Lower leg skin (tissue), 4 donors: ENCODE results near the gene SYPL1. TPM values are rescaled to one million over a fixed set of nuclear protein-coding genes. Genes with fewer than 3 reads are reported as not detected.

Source experiments
- DNase-seq, 2 donors: peaks; one replicate each; pipeline ENCODE4 v3.0.0-alpha.2; 2019; ENCODE audit warnings: low spot score in 2 of 2
- H3K4me3 ChIP-seq: fragments of 200-600 bp; sonication (generic); 2 replicates; pipeline ENCODE4 v1.5.1; 2017; ENCODE audit warnings: mild to moderate bottlenecking, low read depth; ENCODE audit not compliant: poor library complexity, severe bottlenecking
- POLR2A ChIP-seq, 2 donors: fragments of 450-650 bp; IDR thresholded peaks; one replicate each; pipeline ENCODE4 v1.6.1; 2016 to 2017; ENCODE audit warnings: antibody characterized with exemption in 2 of 2, mild to moderate bottlenecking in 1 of 2, moderate library complexity in 1 of 2
- WGBS, 2 donors: methylation state at CpG; one replicate each; pipeline ENCODE4 v1.1.5; 2018; 5-methylcytosine and 5-hydroxymethylcytosine counted together
- intact Hi-C: fragments of 100-400 bp; cut with DNase I; formaldehyde crosslinking; loops from one replicate; pipeline ENCODE4 v1.15.0; 2023; ENCODE audit warnings: low total_unique reads
- total RNA-seq, 4 donors: library from RNA; depleted of rRNA; stranded (reverse); fragments of >200 nt; gene quantifications; one replicate each; pipeline ENCODE4 v1.1.0, GENCODE V29; 2016
- TF ChIP-seq, protein P1 (sequence below), 3 donors: fragments of 450-650 bp; IDR thresholded peaks; one replicate each; pipeline ENCODE4 v1.5.1; 2016; ENCODE audit warnings: antibody characterized with exemption in 3 of 3, mild to moderate bottlenecking in 3 of 3, moderate library complexity in 2 of 3

Gene SYPL1
- total RNA-seq, 4 donors from 2014 or later = 77.7 to 96.7 (median 89.6) TPM

DNA sequence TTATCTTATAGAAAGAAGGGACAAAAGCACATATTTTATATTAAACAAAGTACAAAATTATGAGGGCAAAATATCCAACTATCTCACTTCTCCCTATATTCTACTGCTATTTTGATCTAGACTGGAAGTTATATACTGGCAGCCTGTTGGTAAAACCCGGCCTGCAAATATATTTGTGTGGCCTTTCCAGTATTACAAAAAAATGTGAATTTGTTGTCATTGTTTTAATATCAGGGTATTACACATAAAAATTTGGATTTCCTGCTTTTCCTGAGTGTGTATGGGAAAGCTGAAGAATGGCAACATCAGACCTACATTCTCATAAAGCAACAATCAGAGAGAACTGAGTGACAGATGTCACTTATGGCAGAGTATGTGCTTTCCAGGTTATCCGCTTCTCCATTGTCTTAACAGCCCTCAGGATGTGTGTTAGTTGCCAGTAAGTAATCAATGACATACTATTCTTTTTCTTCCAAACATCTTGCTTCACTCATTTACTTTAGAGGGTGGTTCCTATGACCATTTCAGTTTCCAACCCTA, 7.3 kb downstream of the SYPL1 start:
- intact Hi-C loops = no loop called here
- WGBS, 2 donors = 52 to 57% methylated on average over 2 of the region's 2 CpGs
- H3K4me3 ChIP-seq = no peak overlapping the region

DNA sequence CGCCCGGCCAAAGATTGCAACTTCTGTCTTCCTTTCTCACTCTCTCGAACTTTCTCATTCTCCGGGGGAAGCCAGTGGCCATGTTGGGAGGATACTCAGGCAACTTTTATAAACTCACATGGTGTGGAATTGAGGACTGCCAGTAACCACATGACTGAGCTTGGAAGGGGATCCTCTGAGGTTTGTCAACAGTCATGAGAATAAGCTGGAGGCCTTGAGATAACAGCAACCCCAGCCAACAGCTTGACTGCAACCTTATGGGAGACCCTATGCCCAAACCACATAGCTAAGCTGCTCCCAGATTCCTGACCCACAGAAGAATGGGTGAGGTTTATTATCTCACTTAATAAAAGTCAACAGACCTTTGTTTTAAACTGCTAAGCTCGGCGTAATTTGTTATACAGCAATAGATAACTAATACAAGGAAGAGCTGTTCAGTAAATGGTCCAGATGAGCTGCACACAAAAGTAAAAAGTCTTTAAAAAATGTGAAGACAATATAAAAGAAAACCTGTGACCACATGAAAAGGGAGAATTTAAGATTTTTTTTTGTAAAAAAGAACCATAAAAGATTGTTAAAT, 9.6 kb downstream of the SYPL1 start:
- TF ChIP-seq, protein P1, sequence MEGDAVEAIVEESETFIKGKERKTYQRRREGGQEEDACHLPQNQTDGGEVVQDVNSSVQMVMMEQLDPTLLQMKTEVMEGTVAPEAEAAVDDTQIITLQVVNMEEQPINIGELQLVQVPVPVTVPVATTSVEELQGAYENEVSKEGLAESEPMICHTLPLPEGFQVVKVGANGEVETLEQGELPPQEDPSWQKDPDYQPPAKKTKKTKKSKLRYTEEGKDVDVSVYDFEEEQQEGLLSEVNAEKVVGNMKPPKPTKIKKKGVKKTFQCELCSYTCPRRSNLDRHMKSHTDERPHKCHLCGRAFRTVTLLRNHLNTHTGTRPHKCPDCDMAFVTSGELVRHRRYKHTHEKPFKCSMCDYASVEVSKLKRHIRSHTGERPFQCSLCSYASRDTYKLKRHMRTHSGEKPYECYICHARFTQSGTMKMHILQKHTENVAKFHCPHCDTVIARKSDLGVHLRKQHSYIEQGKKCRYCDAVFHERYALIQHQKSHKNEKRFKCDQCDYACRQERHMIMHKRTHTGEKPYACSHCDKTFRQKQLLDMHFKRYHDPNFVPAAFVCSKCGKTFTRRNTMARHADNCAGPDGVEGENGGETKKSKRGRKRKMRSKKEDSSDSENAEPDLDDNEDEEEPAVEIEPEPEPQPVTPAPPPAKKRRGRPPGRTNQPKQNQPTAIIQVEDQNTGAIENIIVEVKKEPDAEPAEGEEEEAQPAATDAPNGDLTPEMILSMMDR (IDR thresholded peaks at IDR 0.05) = no peak
- TF ChIP-seq POLR2A (IDR thresholded peaks at IDR 0.05) = no peak
- no peak overlapping the region for H3K4me3 ChIP-seq
- WGBS, 2 donors = 89 to 94% methylated on average over 6 of the region's 6 CpGs
- no peak for DNase-seq
- intact Hi-C loops = no loop called here

More for the DNA sequence above, 7.3 kb downstream of the SYPL1 start:
- TF ChIP-seq POLR2A (IDR thresholded peaks at IDR 0.05) = no peak
- TF ChIP-seq, protein P1 (IDR thresholded peaks at IDR 0.05) = no peak
- DNase-seq = no peak

DNA sequence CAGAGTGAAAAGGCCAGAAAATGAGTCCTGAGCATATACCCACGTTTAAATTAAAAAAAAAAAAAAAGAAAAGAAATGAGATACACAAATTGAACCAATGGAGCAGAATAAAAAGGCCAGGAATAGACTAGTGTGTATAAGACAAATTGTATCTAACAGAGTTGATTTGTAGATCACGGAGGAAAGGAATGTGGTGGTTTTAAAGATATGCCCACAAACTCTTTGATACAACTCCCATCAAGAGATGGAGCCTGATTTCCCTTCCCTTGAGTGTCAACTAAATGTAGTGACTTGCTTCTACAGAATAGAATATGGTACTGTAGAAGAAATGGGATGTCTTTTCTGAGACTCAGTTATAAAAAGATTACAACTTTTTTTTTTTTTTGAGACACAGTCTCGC, 10.4 kb downstream of the SYPL1 start:
- TF ChIP-seq, protein P1 (IDR thresholded peaks at IDR 0.05) = no peak
- no peak for TF ChIP-seq POLR2A (IDR thresholded peaks at IDR 0.05)
- H3K4me3 ChIP-seq = no peak overlapping the region
- DNase-seq = no peak
- WGBS, 2 donors = 76 to 83% methylated on average over 3 of the region's 3 CpGs
- intact Hi-C loops = no loop called here

DNA sequence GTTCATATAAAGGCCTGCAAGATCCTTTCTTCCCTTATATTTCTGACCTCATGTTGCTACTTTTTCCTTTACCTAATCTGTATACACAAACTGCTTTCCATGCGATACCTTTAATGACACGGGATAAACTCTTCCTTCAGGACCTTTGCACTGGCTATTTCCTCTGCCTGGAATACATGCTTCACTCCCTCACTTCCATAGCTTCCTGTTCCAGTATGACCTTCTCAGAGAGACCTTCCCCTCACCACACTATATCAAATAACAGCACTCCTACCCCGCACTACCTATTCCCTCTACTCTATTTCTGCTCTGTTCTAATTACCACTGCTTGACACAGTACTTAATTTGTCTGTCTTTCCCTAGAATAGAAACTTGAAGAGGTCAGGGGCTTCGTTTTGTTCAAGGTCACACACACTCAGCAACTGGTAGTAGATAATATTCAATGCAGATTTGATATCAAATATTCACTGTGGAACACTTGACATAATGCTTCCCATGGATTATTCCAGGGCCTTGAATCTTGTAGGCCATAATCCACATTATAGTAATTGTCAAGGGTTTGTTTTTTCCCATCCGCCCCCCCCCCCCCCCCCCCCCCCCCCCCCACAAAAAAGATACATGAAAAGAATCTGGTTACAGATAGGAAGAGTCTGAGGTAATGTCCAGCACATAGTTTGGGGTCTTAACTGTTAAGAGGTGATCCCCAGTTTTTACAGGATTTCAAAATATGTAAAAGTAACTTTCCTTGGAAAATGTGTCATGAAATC, 11.1 kb downstream of the SYPL1 start:
- no peak for DNase-seq
- intact Hi-C loops = no loop called here
- 86 to 88% methylated on average over 5 of the region's 5 CpGs for WGBS, 2 donors
- no peak for TF ChIP-seq POLR2A (IDR thresholded peaks at IDR 0.05)
- TF ChIP-seq, protein P1 (IDR thresholded peaks at IDR 0.05) = no peak
- no peak overlapping the region for H3K4me3 ChIP-seq

DNA sequence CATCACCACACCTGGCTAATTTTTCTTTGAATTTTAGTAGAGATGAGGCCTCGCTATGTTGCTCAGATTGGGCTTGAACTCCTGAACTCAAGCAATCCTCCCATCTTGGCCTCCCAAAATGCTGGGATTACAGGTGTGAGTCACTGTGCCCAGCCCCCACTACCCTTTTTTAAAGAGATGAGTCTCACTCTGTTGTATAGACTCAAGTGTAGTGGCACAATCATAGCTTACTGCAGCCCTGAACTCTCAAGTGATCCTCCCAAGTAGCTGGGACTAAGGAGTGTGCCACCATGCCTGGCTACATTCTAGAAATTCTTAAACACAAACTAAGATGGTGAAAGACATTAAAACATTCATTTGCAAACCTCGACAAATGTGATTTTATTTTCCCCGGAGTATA, 12.6 kb downstream of the SYPL1 start:
- 96 to 97% methylated on average over 3 of the region's 3 CpGs for WGBS, 2 donors
- H3K4me3 ChIP-seq = no peak overlapping the region
- no peak for DNase-seq
- intact Hi-C loops = loop anchor here (5.0 kb wide), 1 partner anchor 42 kb away; no protein-coding TSS in a partner anchor
- TF ChIP-seq, protein P1 (IDR thresholded peaks at IDR 0.05) = no peak
- TF ChIP-seq POLR2A (IDR thresholded peaks at IDR 0.05) = no peak
